ENCODE results near the gene TLE1. TPM values are rescaled to one million over a fixed set of nuclear protein-coding genes. Genes with fewer than 3 reads are reported as not detected.

Gene TLE1
- total RNA-seq, 1 experiment from 2014 or later, result 28.5 TPM

- in situ Hi-C loops (cut with HindIII; ENCODE audit: low pct_unique_long_range_greater_than_20kb, low sequenced_read_pairs), result no loop called here
- DNase-seq (ENCODE audit: low read depth, low spot score), result no peak
Measured at GRCh38 chr9:81633952-81634854, 55.1 kb downstream of the TLE1 start.

GRCh38 chr9:81632599-81632998 lies 56.7 kb downstream of the TLE1 start:
- in situ Hi-C loops (cut with HindIII; ENCODE audit: low pct_unique_long_range_greater_than_20kb, low sequenced_read_pairs), result no loop called here
- DNase-seq (ENCODE audit: low read depth, low spot score), result no peak

GRCh38 chr9:81631218-81631745 lies 58.1 kb downstream of the TLE1 start:
- no peak for DNase-seq (ENCODE audit: low read depth, low spot score)
- in situ Hi-C loops (cut with HindIII; ENCODE audit: low pct_unique_long_range_greater_than_20kb, low sequenced_read_pairs), result no loop called here

GRCh38 chr9:81629440-81629839 lies 59.9 kb downstream of the TLE1 start:
- in situ Hi-C loops (cut with HindIII; ENCODE audit: low pct_unique_long_range_greater_than_20kb, low sequenced_read_pairs), result no loop called here
- DNase-seq (ENCODE audit: low read depth, low spot score), result no peak

- in situ Hi-C loops (cut with HindIII; ENCODE audit: low pct_unique_long_range_greater_than_20kb, low sequenced_read_pairs), result no loop called here
- DNase-seq (ENCODE audit: low read depth, low spot score), result no peak
Measured at GRCh38 chr9:81628897-81629296, 60.5 kb downstream of the TLE1 start.

- in situ Hi-C loops (cut with HindIII; ENCODE audit: low pct_unique_long_range_greater_than_20kb, low sequenced_read_pairs), result no loop called here
- DNase-seq (ENCODE audit: low read depth, low spot score), result no peak
Measured at GRCh38 chr9:81627481-81627880, 61.9 kb downstream of the TLE1 start.

- no peak for DNase-seq (ENCODE audit: low read depth, low spot score)
- in situ Hi-C loops (cut with HindIII; ENCODE audit: low pct_unique_long_range_greater_than_20kb, low sequenced_read_pairs), result no loop called here
Measured at GRCh38 chr9:81626511-81626910, 62.8 kb downstream of the TLE1 start.

GRCh38 chr9:81625969-81626368 lies 63.4 kb downstream of the TLE1 start:
- in situ Hi-C loops (cut with HindIII; ENCODE audit: low pct_unique_long_range_greater_than_20kb, low sequenced_read_pairs), result no loop called here
- DNase-seq (ENCODE audit: low read depth, low spot score), result no peak

- in situ Hi-C loops (cut with HindIII; ENCODE audit: low pct_unique_long_range_greater_than_20kb, low sequenced_read_pairs), result no loop called here
- DNase-seq (ENCODE audit: low read depth, low spot score), result no peak
Measured at GRCh38 chr9:81623778-81624177, 65.6 kb downstream of the TLE1 start.

- in situ Hi-C loops (cut with HindIII; ENCODE audit: low pct_unique_long_range_greater_than_20kb, low sequenced_read_pairs), result no loop called here
- DNase-seq (ENCODE audit: low read depth, low spot score), result no peak
Measured at GRCh38 chr9:81622471-81623255, 66.7 kb downstream of the TLE1 start.

- in situ Hi-C loops (cut with HindIII; ENCODE audit: low pct_unique_long_range_greater_than_20kb, low sequenced_read_pairs), result no loop called here
Measured at GRCh38 chr9:81621785-81622259, 67.5 kb downstream of the TLE1 start.

GRCh38 chr9:81621118-81621517 lies 68.2 kb downstream of the TLE1 start:
- in situ Hi-C loops (cut with HindIII; ENCODE audit: low pct_unique_long_range_greater_than_20kb, low sequenced_read_pairs), result no loop called here
- peak; percentile 96 for DNase-seq (ENCODE audit: low read depth, low spot score)

More at GRCh38 chr9:81621785-81622259, 67.5 kb downstream of the TLE1 start:
- DNase-seq (ENCODE audit: low read depth, low spot score), result peak; percentile 32

- in situ Hi-C loops (cut with HindIII; ENCODE audit: low pct_unique_long_range_greater_than_20kb, low sequenced_read_pairs), result no loop called here
- no peak for DNase-seq (ENCODE audit: low read depth, low spot score)
Measured at GRCh38 chr9:81620002-81620390, 69.4 kb downstream of the TLE1 start.

GRCh38 chr9:81619353-81620001 lies 69.9 kb downstream of the TLE1 start:
- in situ Hi-C loops (cut with HindIII; ENCODE audit: low pct_unique_long_range_greater_than_20kb, low sequenced_read_pairs), result no loop called here
- DNase-seq (ENCODE audit: low read depth, low spot score), result no peak

GRCh38 chr9:81618923-81619322 lies 70.4 kb downstream of the TLE1 start:
- in situ Hi-C loops (cut with HindIII; ENCODE audit: low pct_unique_long_range_greater_than_20kb, low sequenced_read_pairs), result no loop called here
- no peak for DNase-seq (ENCODE audit: low read depth, low spot score)

GRCh38 chr9:81616141-81616540 lies 73.2 kb downstream of the TLE1 start:
- no peak for DNase-seq (ENCODE audit: low read depth, low spot score)
- in situ Hi-C loops (cut with HindIII; ENCODE audit: low pct_unique_long_range_greater_than_20kb, low sequenced_read_pairs), result no loop called here

GRCh38 chr9:81614335-81614734 lies 75.0 kb downstream of the TLE1 start:
- in situ Hi-C loops (cut with HindIII; ENCODE audit: low pct_unique_long_range_greater_than_20kb, low sequenced_read_pairs), result no loop called here
- DNase-seq (ENCODE audit: low read depth, low spot score), result no peak
